Activated CD4-positive, alpha-beta T cell treated with anti-CD3 and anti-CD28 coated beads, Interleukin-2, amount 10 ng/mL, durations not matched to agents 24 days and 14 days (primary cell): ENCODE results near the gene KIF15. TPM values are rescaled to one million over a fixed set of nuclear protein-coding genes. Genes with fewer than 3 reads are reported as not detected.
A peak's percentile ranks its signal among the peaks of the same experiment; 100 is the strongest.
"Not testable (repeated sequence)": the region's sequence is repeated elsewhere in the genome, so short reads cannot be mapped to it uniquely, and the experiment has no call there.

Experiments used
- DNase-seq: peaks from one replicate; pipeline ENCODE4 v3.0.0; 2022
- H3K27ac Mint-ChIP-seq: one replicate; pipeline ENCODE4 v1.8.0; 2022; ENCODE audit warnings: mild to moderate bottlenecking, mixed read lengths
- H3K27me3 Mint-ChIP-seq: one replicate; pipeline ENCODE4 v1.8.0; 2022; ENCODE audit warnings: mixed read lengths
- H3K36me3 Mint-ChIP-seq: one replicate; pipeline ENCODE4 v1.8.0; 2022; ENCODE audit warnings: low read depth, mild to moderate bottlenecking, mixed read lengths
- H3K4me1 Mint-ChIP-seq: one replicate; pipeline ENCODE4 v1.8.0; 2021; ENCODE audit warnings: mixed read lengths
- H3K4me3 Mint-ChIP-seq: one replicate; pipeline ENCODE4 v1.8.0; 2022; ENCODE audit warnings: mild to moderate bottlenecking, moderate library complexity, mixed read lengths
- H3K9me3 Mint-ChIP-seq: one replicate; pipeline ENCODE4 v1.8.0; 2021; ENCODE audit warnings: mixed read lengths
- intact Hi-C: fragments of 100-400 bp; cut with micrococcal nuclease; formaldehyde crosslinking; loops from one replicate; pipeline ENCODE4 v1.15.1; 2023
- total RNA-seq: library from RNA; stranded (reverse); gene quantifications from 2 replicates; pipeline ENCODE4 v1.2.3, GENCODE V29; 2022

The KIF15 gene
- total RNA-seq, 1 donor from 2014 or later = 26.5 TPM

- no peak for DNase-seq
- H3K4me3 Mint-ChIP-seq = no peak overlapping the region
- no peak overlapping the region for H3K27ac Mint-ChIP-seq
- H3K4me1 Mint-ChIP-seq = no peaks in the 10 kb centered on the region
- H3K27me3 Mint-ChIP-seq = no peaks in the 10 kb centered on the region
- peaks cover 65% of the 10 kb centered on the region for H3K36me3 Mint-ChIP-seq
- intact Hi-C loops = no loop called here
- peaks cover 6% of the 10 kb centered on the region for H3K9me3 Mint-ChIP-seq
Observed at GRCh38 chr3:44842376-44842775, 80.8 kb downstream of the KIF15 start.

GRCh38 chr3:44845528-44846520 lies 84.2 kb downstream of the KIF15 start:
- Mint-ChIP-seq H3K9me3 (no peaks in the 10 kb centered on the region), H3K4me3 (no peak overlapping the region), H3K27ac (peak overlapping the region; percentile 41), H3K36me3 (peaks cover 49% of the 10 kb centered on the region), H3K4me1 (no peaks in the 10 kb centered on the region), H3K27me3 (no peaks in the 10 kb centered on the region)
- intact Hi-C loops = no loop called here
- DNase-seq = no peak

- Mint-ChIP-seq H3K27ac (no peak overlapping the region), H3K36me3 (peaks cover 52% of the 10 kb centered on the region), H3K9me3 (no peaks in the 10 kb centered on the region), H3K4me1 (no peaks in the 10 kb centered on the region), H3K27me3 (no peaks in the 10 kb centered on the region), H3K4me3 (no peak overlapping the region)
- no peak for DNase-seq
- intact Hi-C loops = no loop called here
Observed at GRCh38 chr3:44848634-44849033, 87.0 kb downstream of the KIF15 start.

- H3K27ac Mint-ChIP-seq, intact Hi-C loops, H3K4me1 Mint-ChIP-seq, H3K9me3 Mint-ChIP-seq, H3K27me3 Mint-ChIP-seq, H3K4me3 Mint-ChIP-seq, DNase-seq: not testable (repeated sequence)
- H3K36me3 Mint-ChIP-seq = peaks cover 18% of the 10 kb centered on the region
Observed at GRCh38 chr3:44856663-44857062, 95.1 kb downstream of the KIF15 start.

GRCh38 chr3:44860117-44860516 lies 98.5 kb downstream of the KIF15 start:
- H3K36me3 Mint-ChIP-seq = peaks cover 4% of the 10 kb centered on the region
- peaks cover 20% of the 10 kb centered on the region for H3K4me1 Mint-ChIP-seq
- H3K27ac Mint-ChIP-seq = no peak overlapping the region
- intact Hi-C loops = loop anchor here (5.0 kb wide), 2 partner anchors 117 to 523 kb away; partner anchors contain the start of genes EXOSC7, TCAIM and ZDHHC3
- H3K4me3 Mint-ChIP-seq = no peak overlapping the region
- DNase-seq = no peak
- no peaks in the 10 kb centered on the region for H3K27me3 Mint-ChIP-seq
- H3K9me3 Mint-ChIP-seq = no peaks in the 10 kb centered on the region

GRCh38 chr3:44861412-44862225 lies 100.0 kb downstream of the KIF15 start, which contains the start of gene TMEM42:
TMEM42 (plus strand) TSS chr3:44861912; CDS start chr3:44861925, 13 bp downstream.
- H3K4me3 Mint-ChIP-seq = peak within 1 kb of the TSS; percentile 90
- no peaks in the 10 kb centered on the region for H3K9me3 Mint-ChIP-seq
- peaks cover 14% of the 10 kb centered on the region for H3K36me3 Mint-ChIP-seq
- H3K27ac Mint-ChIP-seq = peak within 1 kb of the TSS; percentile 91
- peaks cover 32% of the 10 kb centered on the region for H3K4me1 Mint-ChIP-seq
- H3K27me3 Mint-ChIP-seq = no peaks in the 10 kb centered on the region
- peak; percentile 97 for DNase-seq
- intact Hi-C loops = loop anchor here (1.0 to 5.0 kb wide), 4 partner anchors 100 to 524 kb away; partner anchors contain the start of genes EXOSC7, KIAA1143, KIF15 and TCAIM

GRCh38 chr3:44862226-44862637 lies 100.6 kb downstream of the KIF15 start:
- H3K9me3 Mint-ChIP-seq = no peaks in the 10 kb centered on the region
- DNase-seq = no peak
- peaks cover 36% of the 10 kb centered on the region for H3K4me1 Mint-ChIP-seq
- intact Hi-C loops = loop anchor here (1.0 to 5.0 kb wide), 3 partner anchors 101 to 525 kb away; partner anchors contain the start of genes EXOSC7, KIAA1143, KIF15 and TCAIM
- H3K27me3 Mint-ChIP-seq = no peaks in the 10 kb centered on the region
- peak overlapping the region; percentile 87 for H3K4me3 Mint-ChIP-seq
- H3K36me3 Mint-ChIP-seq = peaks cover 20% of the 10 kb centered on the region
- peak overlapping the region; percentile 91 for H3K27ac Mint-ChIP-seq

GRCh38 chr3:44865272-44866035 lies 103.9 kb downstream of the KIF15 start:
- Mint-ChIP-seq H3K36me3 (peaks cover 22% of the 10 kb centered on the region), H3K27me3 (no peaks in the 10 kb centered on the region), H3K4me1 (peaks cover 37% of the 10 kb centered on the region), H3K4me3 (peak overlapping the region; percentile 55), H3K27ac (peak overlapping the region; percentile 39), H3K9me3 (no peaks in the 10 kb centered on the region)
- intact Hi-C loops = no loop called here
- peak; percentile 71 for DNase-seq

- Mint-ChIP-seq H3K27ac (no peak overlapping the region), H3K4me1 (peaks cover 30% of the 10 kb centered on the region), H3K27me3 (no peaks in the 10 kb centered on the region), H3K4me3 (no peak overlapping the region), H3K9me3 (no peaks in the 10 kb centered on the region), H3K36me3 (peaks cover 22% of the 10 kb centered on the region)
- DNase-seq = no peak
- intact Hi-C loops = no loop called here
Observed at GRCh38 chr3:44867421-44868111, 106.0 kb downstream of the KIF15 start.

- DNase-seq = no peak
- H3K36me3 Mint-ChIP-seq = peaks cover 17% of the 10 kb centered on the region
- intact Hi-C loops = no loop called here
- peaks cover 13% of the 10 kb centered on the region for H3K4me1 Mint-ChIP-seq
- H3K27me3 Mint-ChIP-seq = no peaks in the 10 kb centered on the region
- H3K27ac Mint-ChIP-seq = no peak overlapping the region
- H3K4me3 Mint-ChIP-seq = no peak overlapping the region
- no peaks in the 10 kb centered on the region for H3K9me3 Mint-ChIP-seq
Observed at GRCh38 chr3:44870375-44871061, 108.9 kb downstream of the KIF15 start.

GRCh38 chr3:44874308-44874707 lies 112.7 kb downstream of the KIF15 start, which contains the start of gene TGM4:
TGM4 (plus strand) TSS chr3:44874608; CDS start chr3:44874679, 71 bp downstream.
- peaks cover 4% of the 10 kb centered on the region for H3K27me3 Mint-ChIP-seq
- H3K9me3 Mint-ChIP-seq = no peaks in the 10 kb centered on the region
- intact Hi-C loops = no loop called here
- H3K36me3 Mint-ChIP-seq = no peaks in the 10 kb centered on the region
- DNase-seq = no peak
- no peak within 1 kb of the TSS for H3K4me3 Mint-ChIP-seq
- H3K4me1 Mint-ChIP-seq = no peaks in the 10 kb centered on the region
- H3K27ac Mint-ChIP-seq = no peak within 1 kb of the TSS

GRCh38 chr3:44875596-44875995 lies 114.0 kb downstream of the KIF15 start:
- H3K9me3 Mint-ChIP-seq = no peaks in the 10 kb centered on the region
- no peaks in the 10 kb centered on the region for H3K4me1 Mint-ChIP-seq
- no peak overlapping the region for H3K4me3 Mint-ChIP-seq
- no peaks in the 10 kb centered on the region for H3K36me3 Mint-ChIP-seq
- peaks cover 4% of the 10 kb centered on the region for H3K27me3 Mint-ChIP-seq
- intact Hi-C loops = no loop called here
- DNase-seq = no peak
- H3K27ac Mint-ChIP-seq = no peak overlapping the region
